Pancreas (tissue), 10 donors: ENCODE measurements around the gene HOMEZ. TPM values are rescaled to one million over a fixed set of nuclear protein-coding genes. Genes with fewer than 3 reads are reported as not detected.

ENCODE experiments used
- ATAC-seq, 4 donors: fragments of 200-7000 bp; cut with Tn5 transposase; one replicate each; pipeline versions ENCODE4 v1.8.0 to v1.9.1; 2020; ENCODE audit warnings: mild to moderate bottlenecking in 4 of 4, moderate library complexity in 4 of 4
- DNase-seq, 6 donors: peaks; one replicate each; pipeline ENCODE4 v3.0.0-alpha.2; 2020
- FAIRE-seq: peaks from 2 replicates; lab custom pipeline; 2012; peaks lifted over from hg19 to GRCh38; lab: Jason Lieb, UNC
- H3K27ac ChIP-seq, 4 donors: fragments of 200-600 bp; sonication (generic); 1 replicate in 3 of 4; 2 replicates in 1 of 4; pipeline versions ENCODE4 v1.5.0 to v1.8.0; 2020
- H3K27me3 ChIP-seq, 4 donors: fragments of 200-600 bp; one replicate each; pipeline ENCODE4 v1.8.0; 2021
- H3K36me3 ChIP-seq, 3 donors: fragments of 200-600 bp; sonication (generic) in 1 of 3; one replicate each; pipeline versions ENCODE4 v1.5.0 to v1.8.0; 2020 to 2021
- H3K4me1 ChIP-seq, 3 donors: fragments of 200-600 bp; one replicate each; pipeline ENCODE4 v1.8.0; 2021
- H3K4me3 ChIP-seq, 4 donors: fragments of 200-600 bp; sonication (generic) in 2 of 4; one replicate each; pipeline versions ENCODE4 v1.5.0 to v1.8.0; 2020 to 2021
- H3K9me3 ChIP-seq, 4 donors: fragments of 200-600 bp; one replicate each; pipeline ENCODE4 v1.8.0; 2021
- CTCF ChIP-seq, 4 donors: fragments of 200-600 bp; sonication (generic) in 3 of 4; IDR thresholded peaks; one replicate each; pipeline versions ENCODE4 v1.5.0 to v1.8.0; 2021; ENCODE audit warnings: antibody characterized with exemption in 4 of 4
- WGBS, 2 donors: extraction: QIAGEN DNeasy Blood & Tissue Kit; methylation state at CpG; one replicate each; pipeline ENCODE4 v1.1.7; 2013; 5-methylcytosine and 5-hydroxymethylcytosine counted together
- intact Hi-C, 3 donors: fragments of 100-400 bp; cut with DNase I; formaldehyde crosslinking; loops; one replicate each; pipeline versions ENCODE4 v1.11.1 to v1.14.2; 2022
- polyA plus RNA-seq, 2 donors: library from polyadenylated mRNA; stranded (reverse); fragments of 200-250 nt; gene quantifications; one replicate each; pipeline ENCODE4 v1.2.3, GENCODE V29; 2013
- total RNA-seq, 6 donors: library from RNA; stranded (reverse); fragmentation: NEBNext Ultra II Directional in 4 of 6; extraction: Animal tissue kit (Norgen Biotek cat#: 25700) in 4 of 6; gene quantifications; one replicate each; pipeline versions ENCODE4 v1.2.1 to v1.2.4, GENCODE V29; 2021 to 2023
- donor health status: healthy with polysubstance abuse.
- donor health status: DM: no; HTN: no; CAD: no; lungs with moderate emphysema.
- donor health status: DM: no; HTN: no; CAD: no.
- donor health status: control.
- donor health status: control.
- donor health status: Bipolar disorder and iron deficiency.
- donor health status: DM: yes; HTN: yes; CAD: no.
- donor health status: DM: no; HTN: no; CAD: no.
- donor health status: DM: no; HTN: no; CAD: no.
- donor health status: DM: yes; HTN: yes; CAD: no.

HOMEZ gene
- total and polyA plus RNA-seq, 8 donors = 4.5 to 10.3 (median 5.7) TPM

- no peak for TF ChIP-seq CTCF (IDR thresholded peaks at IDR 0.05)
- intact Hi-C loops = no loop called here
- Histone ChIP-seq H3K4me3 (peak overlapping the region; percentile 76 to 90 (median 86)), H3K36me3 (peaks cover 0 to 26% (median 13%) of the 10 kb centered on the region in 3 donors), H3K27ac (no peak overlapping the region), H3K9me3 (no peaks in the 10 kb centered on the region), H3K27me3 (no peaks in the 10 kb centered on the region), H3K4me1 (peaks cover 4 to 15% (median 9%) of the 10 kb centered on the region in 3 donors)
- DNase-seq = no peak
- WGBS, 2 donors = 35 to 40% methylated on average over 10 of the region's 10 CpGs
- FAIRE-seq = no peak
- no peak for ATAC-seq
Measured at GRCh38 chr14:23322568-23323517, 36.9 kb upstream of the HOMEZ start.

- 1% methylated on average over 44 to 63 of the region's 64 CpGs for whole genome bisulfite sequencing, 2 donors
- peaks cover 0 to 26% (median 13%) of the 10 kb centered on the region in 3 donors for H3K36me3 ChIP-seq
- DNase-seq (peak; percentile 47 to 90 (median 70)), ATAC-seq (peak; percentile 16 to 50 (median 38)), FAIRE-seq (no peak)
- intact Hi-C loops = no loop called here
- peaks cover 4 to 15% (median 9%) of the 10 kb centered on the region in 3 donors for H3K4me1 ChIP-seq
- no peaks in the 10 kb centered on the region for H3K9me3 ChIP-seq
- no peaks in the 10 kb centered on the region for H3K27me3 ChIP-seq
- H3K4me3 ChIP-seq = peak overlapping the region; percentile 76 to 90 (median 86)
- peak overlapping the region; percentile 86 to 95 (median 92) for H3K27ac ChIP-seq
- TF ChIP-seq CTCF (IDR thresholded peaks at IDR 0.05) = no peak
Measured at GRCh38 chr14:23321572-23322547, 35.9 kb upstream of the HOMEZ start.

GRCh38 chr14:23320584-23321571 lies 34.9 kb upstream of the HOMEZ start, which contains the start of gene PABPN1:
Gene PABPN1 (plus strand): TSS chr14:23321457. CDS start chr14:23321470, 13 bp downstream.
- no peaks in the 10 kb centered on the region for H3K9me3 ChIP-seq
- H3K4me1 ChIP-seq = peaks cover 4 to 15% (median 9%) of the 10 kb centered on the region in 3 donors
- H3K27ac ChIP-seq = peak within 1 kb of the TSS; percentile 89 to 95 (median 92)
- peak; percentile 95 for FAIRE-seq
- intact Hi-C loops = no loop called here
- no peaks in the 10 kb centered on the region for H3K27me3 ChIP-seq
- H3K36me3 ChIP-seq = peaks cover 0 to 26% (median 13%) of the 10 kb centered on the region in 3 donors
- WGBS, 2 donors = 5% methylated on average over 56 to 63 of the region's 63 CpGs
- ATAC-seq = peak; percentile 90 to 95 (median 92)
- peak within 1 kb of the TSS; percentile 76 to 90 (median 86) for H3K4me3 ChIP-seq
- TF ChIP-seq CTCF (IDR thresholded peaks at IDR 0.05) = no peak
- peak; percentile 98 to 100 (median 99) for DNase-seq
